Sciatic nerve (tissue), 2 donors: Measurements from ENCODE around the gene MTFP1. TPM values are rescaled to one million over a fixed set of nuclear protein-coding genes. Genes with fewer than 3 reads are reported as not detected.

Experiments
- ATAC-seq: fragments of 200-7000 bp; cut with Tn5 transposase; one replicate; pipeline ENCODE4 v1.9.1; 2020; ENCODE audit warnings: mild to moderate bottlenecking, moderate library complexity
- DNase-seq: peaks from one replicate; pipeline ENCODE4 v3.0.0-alpha.2; 2020; ENCODE audit warnings: low spot score
- intact Hi-C: fragments of 100-400 bp; cut with DNase I; formaldehyde crosslinking; loops from one replicate; pipeline ENCODE4 v1.14.2; 2022
- total RNA-seq: library from RNA; stranded (reverse); fragmentation: NEBNext Ultra II Directional; extraction: Animal tissue kit (Norgen Biotek cat#: 25700); gene quantifications from one replicate; pipeline ENCODE4 v1.2.1, GENCODE V29; 2021
- donor health status: DM: no; HTN: no; CAD: no.
- donor health status: DM: no; HTN: no; CAD: no.

MTFP1 gene
- 3.6 TPM for total RNA-seq

- ATAC-seq: no peak
- DNase-seq: peak; percentile 74
- intact Hi-C loops: no loop called here
Measured at GRCh38 chr22:30425616-30426387, at the start of gene MTFP1. Gene MTFP1, plus strand, starts transcription at chr22:30425768. Its CDS starts 112 bp downstream, at chr22:30425880.

GRCh38 chr22:30380011-30380410 lies 45.6 kb upstream of the MTFP1 start:
- no peak for DNase-seq
- ATAC-seq: no peak
- intact Hi-C loops: no loop called here

- DNase-seq (no peak), ATAC-seq (no peak)
- intact Hi-C loops: no loop called here
Measured at GRCh38 chr22:30381264-30381663, 44.3 kb upstream of the MTFP1 start.

GRCh38 chr22:30382340-30382739 lies 43.2 kb upstream of the MTFP1 start:
- DNase-seq: no peak
- intact Hi-C loops: no loop called here
- no peak for ATAC-seq

- intact Hi-C loops: no loop called here
- no peak for ATAC-seq
- no peak for DNase-seq
Measured at GRCh38 chr22:30383061-30383460, 42.5 kb upstream of the MTFP1 start.

GRCh38 chr22:30385942-30386341 lies 39.6 kb upstream of the MTFP1 start:
- intact Hi-C loops: loop anchor here (2.0 to 5.0 kb wide), 2 partner anchors 99 to 123 kb away; partner anchors contain the start of gene CASTOR1
- no peak for ATAC-seq
- DNase-seq: no peak

- DNase-seq (peak; percentile 69), ATAC-seq (peak; percentile 22)
- intact Hi-C loops: loop anchor here (2.0 to 5.0 kb wide), 2 partner anchors 99 to 124 kb away; partner anchors contain the start of gene CASTOR1
Measured at GRCh38 chr22:30386608-30386959, 39.0 kb upstream of the MTFP1 start.

- DNase-seq: peak; percentile 91
- intact Hi-C loops: loop anchor here (2.0 to 5.0 kb wide), 2 partner anchors 100 to 124 kb away; partner anchors contain the start of gene CASTOR1
Measured at GRCh38 chr22:30386960-30387827, 38.4 kb upstream of the MTFP1 start, which contains the start of gene RNF215. Gene RNF215, minus strand, starts transcription at chr22:30387411. Its CDS starts 98 bp downstream, at chr22:30387313.

GRCh38 chr22:30390974-30391691 lies 34.4 kb upstream of the MTFP1 start:
- peak; percentile 75 for DNase-seq
- intact Hi-C loops: no loop called here
- no peak for ATAC-seq

More at GRCh38 chr22:30386960-30387827, 38.4 kb upstream of the MTFP1 start, which contains the start of gene RNF215:
- ATAC-seq: peak; percentile 88

GRCh38 chr22:30392661-30393321 lies 32.8 kb upstream of the MTFP1 start:
- ATAC-seq: no peak
- intact Hi-C loops: no loop called here

GRCh38 chr22:30393322-30393680 lies 32.3 kb upstream of the MTFP1 start:
- ATAC-seq (no peak), DNase-seq (no peak)
- intact Hi-C loops: no loop called here

More at GRCh38 chr22:30392661-30393321, 32.8 kb upstream of the MTFP1 start:
- no peak for DNase-seq

GRCh38 chr22:30393885-30394284 lies 31.7 kb upstream of the MTFP1 start:
- no peak for ATAC-seq
- no peak for DNase-seq
- intact Hi-C loops: no loop called here

GRCh38 chr22:30396871-30397655 lies 28.5 kb upstream of the MTFP1 start, which contains the start of gene SEC14L2:
Gene SEC14L2, plus strand, starts transcription at chr22:30397018. Its CDS starts 99 bp downstream, at chr22:30397117.
- intact Hi-C loops: loop anchor here (5.0 kb wide), 1 partner anchor 95 kb away; no protein-coding TSS in a partner anchor
- ATAC-seq: peak; percentile 69
- peak; percentile 84 for DNase-seq

- intact Hi-C loops: loop anchor here (2.0 to 5.0 kb wide), 2 partner anchors 25 to 94 kb away; no protein-coding TSS in a partner anchor
- DNase-seq (no peak), ATAC-seq (peak; percentile 16)
Measured at GRCh38 chr22:30397656-30398635, 27.6 kb upstream of the MTFP1 start.

GRCh38 chr22:30398685-30399680 lies 26.6 kb upstream of the MTFP1 start:
- DNase-seq (no peak), ATAC-seq (peak; percentile 29)
- intact Hi-C loops: loop anchor here (2.0 to 5.0 kb wide), 2 partner anchors 24 to 93 kb away; no protein-coding TSS in a partner anchor
